Activated T-helper 1 cell treated with anti-CD3 and anti-CD28 coated beads, Interleukin-12 subunit alpha, Interleukin-12 subunit beta, Interleukin-2, Interleukin-4 antibody, amounts not matched to agents 30 ng/mL and 10 ng/mL and 1 ng/mL, durations not matched to agents 14 hours and 24 hours and 36 hours (primary cell): ENCODE results near the gene TAS2R60. TPM values are rescaled to one million over a fixed set of nuclear protein-coding genes. Genes with fewer than 3 reads are reported as not detected.

Experiments used
- DNase-seq: peaks from one replicate; pipeline ENCODE4 v3.0.0; 2021; ENCODE audit warnings: low spot score
- H3K27ac Mint-ChIP-seq: one replicate; pipeline ENCODE4 v1.8.0; 2021; ENCODE audit warnings: mild to moderate bottlenecking, mixed read lengths
- H3K27me3 Mint-ChIP-seq: one replicate; pipeline ENCODE4 v1.8.0; 2022; ENCODE audit warnings: mild to moderate bottlenecking, moderate library complexity, mixed read lengths; ENCODE audit not compliant: insufficient read depth
- H3K36me3 Mint-ChIP-seq: one replicate; pipeline ENCODE4 v1.8.0; 2021; ENCODE audit warnings: low read depth, mixed read lengths
- H3K4me1 Mint-ChIP-seq: one replicate; pipeline ENCODE4 v1.8.0; 2021; ENCODE audit warnings: low read depth, mixed read lengths
- H3K4me3 Mint-ChIP-seq: one replicate; pipeline ENCODE4 v1.8.0; 2021; ENCODE audit warnings: mild to moderate bottlenecking, moderate library complexity, mixed read lengths
- H3K9me3 Mint-ChIP-seq: one replicate; pipeline ENCODE4 v1.8.0; 2021; ENCODE audit warnings: mixed read lengths
- intact Hi-C: fragments of 100-400 bp; cut with micrococcal nuclease; formaldehyde crosslinking; loops from one replicate; pipeline ENCODE4 v1.15.1; 2024
- total RNA-seq: library from RNA; stranded (reverse); gene quantifications from 2 replicates; pipeline ENCODE4 v1.2.3, GENCODE V29; 2022

Gene TAS2R60
- total RNA-seq, 1 donor from 2014 or later = not detected

DNA sequence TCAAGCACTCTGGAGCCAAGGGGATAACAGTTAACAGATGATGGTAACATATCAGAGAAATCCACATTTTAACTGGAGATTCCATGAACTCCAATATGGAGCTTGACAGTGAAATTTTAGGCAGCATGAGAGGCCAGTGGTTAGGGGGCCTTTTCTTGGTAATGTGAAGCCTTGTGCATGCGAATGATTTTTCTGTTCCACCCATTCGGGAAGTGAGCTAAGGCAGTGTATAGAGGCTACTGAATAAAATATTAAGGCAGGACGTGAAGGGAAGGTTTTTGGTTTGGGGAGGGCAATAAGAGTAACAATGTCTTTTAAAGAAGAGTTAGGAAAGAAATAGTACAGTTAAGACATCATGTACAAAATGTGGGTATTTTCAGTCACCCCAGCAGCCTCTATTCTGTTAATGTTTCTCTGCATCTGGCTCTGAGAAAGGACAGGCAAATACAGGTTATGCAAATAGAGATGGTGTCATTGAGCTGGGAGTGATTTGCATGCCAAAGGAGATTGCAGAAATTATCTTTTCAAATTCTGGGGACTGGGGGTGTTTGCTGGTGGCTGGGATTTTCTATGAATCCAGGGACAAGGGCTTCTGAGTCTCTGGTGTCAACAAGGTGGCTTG lies 6.8 kb upstream of the TAS2R60 start:
- intact Hi-C loops = no loop called here
- H3K27me3 Mint-ChIP-seq = peaks cover 2% of the 10 kb centered on the region

DNA sequence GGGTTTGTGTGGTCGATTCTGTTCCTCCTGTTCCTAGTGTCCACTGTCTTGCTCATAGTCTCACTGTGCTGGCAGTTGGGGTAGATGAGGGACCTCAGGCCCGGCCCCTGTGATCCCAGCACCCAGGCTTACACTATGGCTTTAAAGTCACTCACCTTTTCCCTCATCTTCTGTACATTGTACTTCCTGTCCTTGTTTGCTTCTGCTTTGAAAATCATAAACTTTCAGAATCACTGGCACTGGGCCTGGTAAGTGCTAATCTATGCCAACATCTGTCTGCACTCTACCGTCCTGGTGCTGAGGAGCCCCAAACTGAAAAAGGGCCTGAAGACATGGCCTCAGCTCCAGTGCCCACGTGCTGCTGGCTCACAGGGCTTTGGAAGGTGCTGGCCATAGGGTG lies 5.7 kb upstream of the TAS2R60 start:
- no peaks in the 10 kb centered on the region for H3K36me3 Mint-ChIP-seq
- H3K27ac Mint-ChIP-seq = no peak overlapping the region
- DNase-seq = no peak
- intact Hi-C loops = no loop called here
- H3K27me3 Mint-ChIP-seq = peaks cover 2% of the 10 kb centered on the region
- H3K4me3 Mint-ChIP-seq = no peak overlapping the region
- no peaks in the 10 kb centered on the region for H3K9me3 Mint-ChIP-seq
- peaks cover 10% of the 10 kb centered on the region for H3K4me1 Mint-ChIP-seq

More for the DNA sequence above, 6.8 kb upstream of the TAS2R60 start:
- Mint-ChIP-seq H3K4me3 (no peak overlapping the region), H3K4me1 (peaks cover 10% of the 10 kb centered on the region), H3K36me3 (no peaks in the 10 kb centered on the region), H3K9me3 (no peaks in the 10 kb centered on the region), H3K27ac (no peak overlapping the region)
- DNase-seq = no peak

DNA sequence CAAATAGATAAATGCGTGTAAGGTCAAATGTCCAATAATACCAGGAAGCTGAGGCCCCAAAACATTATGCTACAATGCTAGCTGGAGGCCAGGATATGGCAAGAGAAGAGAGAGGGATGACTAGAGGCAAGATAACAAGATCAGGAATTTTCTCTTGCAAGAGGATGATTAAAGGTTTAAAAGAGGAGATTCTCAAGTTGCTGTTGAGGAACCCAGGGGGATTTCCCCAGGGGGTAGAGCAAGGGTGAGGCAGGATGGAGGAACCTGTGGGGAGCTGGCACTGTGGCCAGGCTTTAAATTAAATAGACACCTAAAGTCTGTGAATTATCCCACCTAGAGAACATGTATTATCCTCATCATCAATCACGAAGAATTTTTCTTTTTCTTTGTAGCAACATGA lies 3.4 kb upstream of the TAS2R60 start:
- H3K27ac Mint-ChIP-seq = no peak overlapping the region
- no peak overlapping the region for H3K4me3 Mint-ChIP-seq
- H3K4me1 Mint-ChIP-seq = peaks cover 10% of the 10 kb centered on the region
- no peaks in the 10 kb centered on the region for H3K36me3 Mint-ChIP-seq
- no peak for DNase-seq
- intact Hi-C loops = no loop called here
- H3K9me3 Mint-ChIP-seq = no peaks in the 10 kb centered on the region
- peaks cover 2% of the 10 kb centered on the region for H3K27me3 Mint-ChIP-seq

DNA sequence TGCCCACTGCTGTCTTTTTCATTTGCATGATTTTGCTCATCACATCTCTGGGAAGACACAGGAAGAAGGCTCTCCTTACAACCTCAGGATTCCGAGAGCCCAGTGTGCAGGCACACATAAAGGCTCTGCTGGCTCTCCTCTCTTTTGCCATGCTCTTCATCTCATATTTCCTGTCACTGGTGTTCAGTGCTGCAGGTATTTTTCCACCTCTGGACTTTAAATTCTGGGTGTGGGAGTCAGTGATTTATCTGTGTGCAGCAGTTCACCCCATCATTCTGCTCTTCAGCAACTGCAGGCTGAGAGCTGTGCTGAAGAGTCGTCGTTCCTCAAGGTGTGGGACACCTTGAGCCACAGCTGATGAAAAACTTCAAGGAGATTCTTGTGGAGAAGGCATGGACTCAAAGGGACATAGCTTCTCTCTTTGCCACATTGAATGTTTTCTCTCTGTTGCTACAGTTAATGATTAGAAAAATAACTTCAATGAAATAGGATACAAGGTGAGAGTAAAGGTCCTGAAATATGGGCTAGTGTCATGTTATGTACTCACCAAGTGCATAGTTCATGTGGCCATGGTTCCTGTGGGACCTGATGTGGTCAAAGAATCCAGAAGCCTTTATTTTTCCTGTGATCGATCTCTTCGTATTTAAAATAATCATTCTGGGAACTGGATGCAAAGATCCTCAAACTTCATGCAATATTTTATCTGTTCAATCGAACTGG lies 970 bp downstream of the TAS2R60 start:
- Mint-ChIP-seq H3K36me3 (no peaks in the 10 kb centered on the region), H3K4me3 (no peak overlapping the region), H3K4me1 (no peaks in the 10 kb centered on the region)

DNA sequence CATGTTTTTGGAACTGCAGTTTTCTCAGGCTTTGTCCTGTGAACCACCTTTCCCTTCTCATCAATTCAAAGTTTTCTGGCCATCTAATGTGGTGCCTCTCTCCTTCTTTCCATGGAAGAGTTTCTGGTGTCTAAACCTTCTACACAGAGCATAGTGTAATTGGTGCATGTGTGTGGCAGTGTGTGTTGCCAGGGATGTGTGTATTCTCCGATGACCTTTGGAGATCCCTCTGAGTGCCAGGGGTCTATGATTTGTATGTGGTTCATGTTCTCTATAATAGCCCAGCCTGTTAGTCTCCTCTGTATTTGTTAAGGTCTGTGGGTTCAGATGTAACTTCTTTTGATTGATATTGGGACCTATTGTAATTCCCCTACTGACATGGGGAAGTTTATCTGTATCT lies 1.5 kb downstream of the TAS2R60 start:
- H3K9me3 Mint-ChIP-seq = no peaks in the 10 kb centered on the region
- intact Hi-C loops = no loop called here

More for the DNA sequence above, 970 bp downstream of the TAS2R60 start:
- H3K27me3 Mint-ChIP-seq = no peaks in the 10 kb centered on the region
- no peak for DNase-seq
- no peak overlapping the region for H3K27ac Mint-ChIP-seq
- intact Hi-C loops = no loop called here
- H3K9me3 Mint-ChIP-seq = no peaks in the 10 kb centered on the region

DNA sequence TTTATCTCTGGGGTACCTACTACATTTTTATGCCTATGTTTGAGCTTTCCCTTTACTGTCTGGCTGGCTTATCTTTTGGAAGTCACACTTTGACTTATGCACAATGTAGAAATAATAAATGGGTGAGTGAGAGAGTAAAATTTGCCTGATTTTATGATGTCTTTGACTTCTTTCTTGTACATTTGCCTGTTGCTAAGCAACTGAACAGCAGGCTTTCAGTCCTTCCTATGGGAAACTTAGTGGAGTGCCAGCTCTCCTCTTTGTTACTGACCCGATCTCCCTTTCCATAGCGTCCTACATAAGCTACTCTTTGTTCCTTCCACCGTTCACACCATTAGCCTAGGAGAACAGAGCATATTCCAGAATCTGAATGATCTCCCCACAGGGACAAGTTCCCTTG lies 4.2 kb downstream of the TAS2R60 start:
- H3K4me1 Mint-ChIP-seq = no peaks in the 10 kb centered on the region
- no peaks in the 10 kb centered on the region for H3K36me3 Mint-ChIP-seq
- no peak for DNase-seq
- H3K4me3 Mint-ChIP-seq = no peak overlapping the region
- H3K27ac Mint-ChIP-seq = no peak overlapping the region
- H3K27me3 Mint-ChIP-seq = no peaks in the 10 kb centered on the region
- intact Hi-C loops = no loop called here
- no peaks in the 10 kb centered on the region for H3K9me3 Mint-ChIP-seq

More for the DNA sequence above, 1.5 kb downstream of the TAS2R60 start:
- Mint-ChIP-seq H3K27ac (no peak overlapping the region), H3K4me1 (no peaks in the 10 kb centered on the region), H3K36me3 (no peaks in the 10 kb centered on the region), H3K4me3 (no peak overlapping the region), H3K27me3 (no peaks in the 10 kb centered on the region)
- DNase-seq = no peak

DNA sequence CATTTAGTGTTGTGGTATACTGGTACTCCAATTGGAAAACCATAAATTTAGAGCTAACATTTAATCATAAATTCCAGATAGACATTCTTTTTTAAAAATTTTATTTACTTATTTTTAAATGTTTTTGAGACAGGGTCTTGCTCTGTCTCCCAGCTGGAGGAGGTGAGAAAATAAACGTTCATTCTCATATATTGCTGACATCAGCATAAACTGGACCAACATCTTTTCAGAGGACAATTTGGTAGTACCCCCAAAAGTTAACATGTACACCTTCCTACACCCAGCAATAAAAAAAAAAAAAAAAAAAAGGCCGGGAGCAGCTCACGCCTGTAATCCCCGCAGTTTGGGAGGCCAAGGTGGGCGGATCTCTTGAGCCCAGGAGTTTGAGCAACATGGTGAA lies 5.2 kb downstream of the TAS2R60 start:
- H3K27ac Mint-ChIP-seq = no peak overlapping the region
- H3K4me3 Mint-ChIP-seq = no peak overlapping the region
- no peaks in the 10 kb centered on the region for H3K27me3 Mint-ChIP-seq
- DNase-seq = no peak
- intact Hi-C loops = no loop called here
- H3K9me3 Mint-ChIP-seq = no peaks in the 10 kb centered on the region
- no peaks in the 10 kb centered on the region for H3K4me1 Mint-ChIP-seq
- no peaks in the 10 kb centered on the region for H3K36me3 Mint-ChIP-seq

DNA sequence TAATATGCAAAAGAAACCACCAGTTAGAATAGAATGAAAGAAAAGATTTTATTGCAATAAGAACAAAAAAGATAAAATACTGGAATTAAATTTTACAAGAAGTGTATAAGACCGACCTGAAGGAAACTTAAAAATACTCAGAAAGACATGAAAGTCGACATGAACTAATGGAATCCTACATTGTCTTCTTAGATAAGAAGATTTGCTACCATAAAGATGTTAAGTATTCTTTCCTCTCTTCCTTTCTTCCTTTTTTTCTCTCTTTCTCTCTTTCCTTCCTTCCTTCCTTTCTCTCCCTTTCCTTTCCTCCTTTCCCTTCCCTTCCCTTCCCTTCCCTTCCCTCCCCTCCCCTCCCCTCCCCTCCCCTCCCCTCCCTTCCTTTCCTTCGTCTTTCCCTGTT lies 6.5 kb downstream of the TAS2R60 start:
- DNase-seq = no peak
- Mint-ChIP-seq H3K36me3 (no peaks in the 10 kb centered on the region), H3K4me3 (no peak overlapping the region), H3K27me3 (peaks cover 8% of the 10 kb centered on the region), H3K4me1 (no peaks in the 10 kb centered on the region), H3K9me3 (no peaks in the 10 kb centered on the region), H3K27ac (no peak overlapping the region)
- intact Hi-C loops = no loop called here

DNA sequence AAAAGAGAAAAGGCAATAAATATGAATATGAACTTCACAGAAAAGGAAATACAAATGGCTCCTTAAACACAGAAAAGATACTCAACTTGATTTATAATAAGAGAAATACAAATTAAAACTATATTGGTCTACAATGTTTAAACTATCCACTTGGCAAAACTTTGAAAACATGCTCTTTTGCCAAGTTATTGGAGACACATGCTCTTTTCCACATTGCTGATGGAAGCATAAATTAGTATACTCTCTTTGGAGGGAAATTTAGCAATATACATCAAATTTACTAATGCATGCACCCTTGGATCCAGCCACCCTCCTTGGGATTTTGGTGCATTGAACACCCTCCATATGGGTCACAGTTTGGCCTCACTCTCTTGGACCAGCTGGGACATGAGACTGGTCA lies 7.9 kb downstream of the TAS2R60 start:
- peaks cover 8% of the 10 kb centered on the region for H3K27me3 Mint-ChIP-seq
- intact Hi-C loops = no loop called here
- H3K36me3 Mint-ChIP-seq = no peaks in the 10 kb centered on the region
- DNase-seq = no peak
- H3K27ac Mint-ChIP-seq = no peak overlapping the region
- no peaks in the 10 kb centered on the region for H3K4me1 Mint-ChIP-seq
- H3K4me3 Mint-ChIP-seq = no peak overlapping the region
- H3K9me3 Mint-ChIP-seq = no peaks in the 10 kb centered on the region

DNA sequence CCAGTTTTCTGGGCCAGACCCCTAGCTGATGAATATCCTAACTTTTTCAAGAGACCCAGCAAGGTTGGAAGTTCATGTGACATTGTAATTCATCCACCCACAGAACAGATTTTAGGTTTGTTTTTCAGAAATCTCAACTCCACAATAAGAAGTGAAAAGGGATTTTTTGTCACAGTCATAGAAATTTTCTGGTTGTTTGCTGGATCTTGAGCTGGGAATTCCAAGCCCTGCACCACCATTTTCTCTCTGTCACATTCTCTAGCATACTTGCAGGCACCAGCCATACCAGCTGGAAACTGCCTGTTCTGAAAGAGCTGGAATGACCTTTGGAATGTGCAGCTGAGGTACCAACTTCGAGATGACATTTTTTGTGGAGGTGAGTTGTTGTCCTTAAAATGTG lies 8.5 kb downstream of the TAS2R60 start:
- Mint-ChIP-seq H3K27ac (no peak overlapping the region), H3K4me1 (no peaks in the 10 kb centered on the region), H3K9me3 (no peaks in the 10 kb centered on the region), H3K27me3 (peaks cover 8% of the 10 kb centered on the region), H3K36me3 (no peaks in the 10 kb centered on the region), H3K4me3 (no peak overlapping the region)
- no peak for DNase-seq
- intact Hi-C loops = no loop called here

DNA sequence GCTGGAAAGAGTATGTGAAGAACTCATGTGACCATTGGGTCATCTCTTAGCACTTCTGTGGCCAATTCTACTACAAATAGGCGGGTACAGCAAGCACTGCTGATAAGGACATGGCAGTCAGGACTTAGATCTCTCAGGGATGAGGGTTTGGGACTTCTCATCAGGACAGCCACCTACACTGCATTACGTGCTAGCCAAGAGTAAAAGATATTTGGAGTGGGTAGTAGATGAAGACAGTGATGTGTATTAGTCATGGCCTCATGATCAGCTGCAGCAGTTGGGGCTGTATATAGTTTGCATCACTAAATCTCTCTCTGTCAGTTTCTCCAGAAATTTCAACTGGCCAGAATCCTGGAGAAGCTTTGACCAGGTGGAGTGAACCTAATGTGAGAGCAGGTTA lies 9.2 kb downstream of the TAS2R60 start:
- Mint-ChIP-seq H3K4me3 (no peak overlapping the region), H3K9me3 (no peaks in the 10 kb centered on the region), H3K27me3 (peaks cover 8% of the 10 kb centered on the region), H3K4me1 (no peaks in the 10 kb centered on the region), H3K27ac (no peak overlapping the region), H3K36me3 (no peaks in the 10 kb centered on the region)
- intact Hi-C loops = no loop called here
- no peak for DNase-seq

DNA sequence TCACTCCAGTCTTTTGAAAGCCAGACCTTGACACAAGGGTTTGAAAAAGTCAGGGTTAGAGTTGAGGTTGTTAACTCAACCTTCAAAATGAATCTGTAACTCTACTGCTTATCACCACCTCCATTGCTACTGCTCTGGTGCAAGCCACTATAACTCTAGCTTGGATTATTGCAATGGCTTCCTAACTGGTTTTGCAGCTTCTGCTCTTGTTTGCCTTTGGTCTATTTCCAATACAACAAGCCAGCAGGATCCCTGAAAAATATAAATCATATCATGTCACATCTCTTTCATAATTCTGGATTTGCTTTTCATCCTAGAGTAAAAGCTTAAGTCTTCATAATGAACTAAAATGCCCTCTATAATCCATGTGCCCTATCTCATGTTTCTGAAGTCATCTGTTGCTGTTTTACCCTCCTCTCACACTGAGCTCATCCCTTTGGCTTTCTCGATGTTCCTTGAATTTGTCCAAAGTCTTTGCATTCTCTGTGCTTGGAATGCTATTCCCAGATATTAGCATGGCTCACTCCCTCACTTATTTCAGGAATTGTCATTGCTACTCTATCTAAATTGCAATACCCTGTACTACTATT lies 10.9 kb downstream of the TAS2R60 start:
- no peaks in the 10 kb centered on the region for H3K9me3 Mint-ChIP-seq
- no peak overlapping the region for H3K4me3 Mint-ChIP-seq
- H3K4me1 Mint-ChIP-seq = no peaks in the 10 kb centered on the region
- no peaks in the 10 kb centered on the region for H3K36me3 Mint-ChIP-seq
- no peak for DNase-seq
- intact Hi-C loops = no loop called here
- H3K27ac Mint-ChIP-seq = no peak overlapping the region
- H3K27me3 Mint-ChIP-seq = peaks cover 8% of the 10 kb centered on the region

DNA sequence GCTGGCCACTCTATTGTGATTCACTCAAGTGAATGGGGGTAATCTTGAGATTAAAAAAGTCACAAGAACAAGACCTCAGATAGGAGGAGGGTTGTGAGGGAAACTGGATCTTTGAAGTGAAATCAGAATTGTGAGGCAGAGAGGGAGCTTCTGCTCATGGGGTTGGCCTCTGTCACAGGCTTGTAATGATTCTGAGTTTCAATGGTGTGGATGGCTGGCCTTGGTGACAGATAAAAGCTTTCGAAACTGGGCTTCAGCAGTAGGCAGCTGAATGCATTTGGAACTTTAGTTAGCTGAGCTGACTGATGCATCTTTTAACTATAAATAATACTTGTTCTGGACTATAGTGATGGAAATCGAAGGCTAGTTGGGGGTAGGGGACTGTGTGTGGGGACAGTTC lies 12.2 kb downstream of the TAS2R60 start:
- no peak overlapping the region for H3K27ac Mint-ChIP-seq
- H3K9me3 Mint-ChIP-seq = no peaks in the 10 kb centered on the region
- no peaks in the 10 kb centered on the region for H3K36me3 Mint-ChIP-seq
- no peak for DNase-seq
- intact Hi-C loops = no loop called here
- peaks cover 8% of the 10 kb centered on the region for H3K27me3 Mint-ChIP-seq
- H3K4me1 Mint-ChIP-seq = no peaks in the 10 kb centered on the region
- no peak overlapping the region for H3K4me3 Mint-ChIP-seq
